Limb (tissue), 2 donors: ENCODE measurements around the gene ENOX1.
"Not testable (repeated sequence)": the region's sequence is repeated elsewhere in the genome, so short reads cannot be mapped to it uniquely, and the experiment has no call there.

Source experiments
- DNase-seq, 2 donors: peaks; one replicate each; pipeline ENCODE4 v3.0.0-alpha.2; 2016; ENCODE audit errors: extremely low spot score in 2 of 2

Gene ENOX1

GRCh38 chr13:43220873-43221595, 565.7 kb downstream of the ENOX1 start:
- no peak for DNase-seq

DNA sequence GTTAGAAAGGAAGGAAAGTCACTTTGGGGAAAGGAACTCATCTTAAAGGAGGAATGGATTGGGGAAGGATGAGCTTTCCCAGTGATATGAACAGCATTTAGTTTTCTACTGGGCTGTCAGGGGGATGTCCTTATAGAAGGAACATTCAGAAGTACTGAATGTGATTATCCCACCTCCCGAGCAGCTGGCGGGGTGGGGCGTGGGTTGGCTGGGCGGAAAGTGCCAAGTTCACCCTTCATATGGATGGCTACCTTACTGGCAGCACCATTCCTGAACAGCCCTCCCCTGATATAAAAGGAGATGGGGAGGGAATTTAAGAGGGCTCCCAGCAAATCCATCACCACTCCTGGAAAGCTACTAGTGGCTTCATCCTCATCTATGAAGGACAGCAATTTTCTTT, 572.6 kb downstream of the ENOX1 start:
- DNase-seq: no peak

GRCh38 chr13:43206838-43207237, 579.9 kb downstream of the ENOX1 start:
- no peak for DNase-seq

- DNase-seq: no peak
Measured at GRCh38 chr13:43205416-43205815, 581.4 kb downstream of the ENOX1 start.

GRCh38 chr13:43204591-43204990, 582.2 kb downstream of the ENOX1 start:
- DNase-seq: no peak

DNA sequence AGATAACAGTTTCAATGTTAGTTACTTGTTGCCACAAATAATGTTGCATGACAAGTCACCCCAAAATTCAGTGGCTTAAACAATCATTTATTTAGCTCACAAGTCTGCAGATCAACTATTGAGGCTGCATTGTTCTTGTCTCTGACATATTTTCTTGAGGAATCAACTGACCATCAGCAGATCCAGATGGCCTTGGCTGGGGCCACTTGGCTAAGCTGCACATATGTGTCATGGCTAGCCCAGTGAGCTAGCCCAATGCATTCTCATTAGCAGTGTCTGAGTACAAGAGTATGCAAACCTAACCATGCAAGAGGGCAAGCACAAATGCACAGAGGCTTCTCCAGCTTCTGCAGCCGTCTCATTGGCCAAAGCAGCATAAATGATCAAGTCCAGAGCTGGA, 583.0 kb downstream of the ENOX1 start:
- no peak for DNase-seq

GRCh38 chr13:43200736-43201135, 586.0 kb downstream of the ENOX1 start:
- no peak for DNase-seq

DNA sequence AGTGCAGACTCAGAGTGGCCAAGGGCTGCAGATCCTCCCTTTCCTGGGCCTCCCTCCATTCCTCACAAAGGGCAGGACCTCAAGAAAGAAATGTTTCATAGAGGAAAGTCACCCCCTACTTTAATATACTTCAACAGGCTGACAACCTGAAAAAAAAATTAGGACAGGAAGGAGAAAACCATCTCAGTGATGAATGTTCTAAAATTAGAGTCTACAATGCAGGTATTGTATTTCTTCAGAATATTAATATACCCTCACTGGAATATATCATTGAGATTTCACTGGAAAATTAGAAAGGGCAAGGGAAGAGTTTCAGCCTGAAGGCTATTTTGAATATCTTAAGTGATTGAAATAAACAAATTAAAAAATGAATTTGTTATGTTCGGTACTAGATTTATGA, 586.5 kb downstream of the ENOX1 start:
- no peak for DNase-seq

DNA sequence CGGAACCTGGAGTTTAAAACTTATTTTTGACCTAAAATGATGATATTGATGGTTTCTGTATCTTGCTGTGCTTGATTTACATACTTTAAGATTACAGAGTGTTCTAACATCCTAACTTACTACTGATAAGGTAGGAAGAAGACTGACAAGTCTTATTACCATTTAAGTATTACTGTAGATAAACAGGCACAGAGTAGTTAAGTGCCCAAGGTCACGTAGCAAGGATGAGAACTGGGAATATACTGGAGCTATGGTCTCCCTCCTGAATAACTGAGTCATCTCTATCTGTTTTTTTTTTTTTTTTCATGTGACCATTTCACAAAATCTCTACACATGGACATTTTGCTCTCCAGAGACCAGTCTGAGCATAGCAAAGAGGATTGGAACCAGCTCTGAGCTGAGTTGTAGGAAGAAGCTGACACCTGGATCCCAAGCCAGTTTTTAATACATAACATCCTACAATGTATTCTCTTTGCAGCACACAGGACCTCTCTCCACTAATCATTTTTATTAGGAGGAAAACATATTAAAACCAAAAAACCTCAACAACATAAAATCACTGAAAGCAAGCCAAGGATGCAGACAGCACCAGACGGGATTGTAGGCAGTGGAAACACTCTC, 589.9 kb downstream of the ENOX1 start:
- DNase-seq: no peak

- peak; percentile 45 to 52 for DNase-seq
Measured at GRCh38 chr13:43196086-43196621, 590.6 kb downstream of the ENOX1 start.

- DNase-seq: no peak
Measured at GRCh38 chr13:43195551-43195950, 591.2 kb downstream of the ENOX1 start.

GRCh38 chr13:43195112-43195511, 591.7 kb downstream of the ENOX1 start:
- no peak for DNase-seq

- no peak for DNase-seq
Measured at GRCh38 chr13:43193789-43194420, 592.9 kb downstream of the ENOX1 start.

- DNase-seq: no peak
Measured at GRCh38 chr13:43191546-43191945, 595.2 kb downstream of the ENOX1 start.

GRCh38 chr13:43185226-43185625, 601.5 kb downstream of the ENOX1 start:
- DNase-seq: no peak

DNA sequence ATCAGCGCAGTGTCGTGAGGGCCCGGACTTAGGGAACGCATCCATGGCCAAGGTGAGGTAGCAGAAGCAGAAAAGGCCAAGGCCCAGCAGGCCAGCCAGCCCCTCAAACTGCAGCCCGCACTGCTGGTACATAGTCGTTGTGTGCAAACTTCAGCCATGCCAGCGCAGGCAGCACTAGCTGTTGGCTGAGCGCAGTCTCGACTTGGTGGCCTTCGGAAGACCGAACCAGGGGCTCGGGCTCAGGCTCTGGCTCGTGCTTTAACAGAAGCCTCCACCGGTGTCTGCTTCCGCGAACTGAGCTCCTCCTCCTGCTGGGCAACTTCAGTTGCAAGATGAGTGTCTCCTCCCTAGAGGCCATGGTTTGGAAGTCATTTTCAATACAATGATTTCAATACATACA, 605.9 kb downstream of the ENOX1 start:
- DNase-seq: no peak

- DNase-seq: no peak
Measured at GRCh38 chr13:43180036-43180660, 606.6 kb downstream of the ENOX1 start.

DNA sequence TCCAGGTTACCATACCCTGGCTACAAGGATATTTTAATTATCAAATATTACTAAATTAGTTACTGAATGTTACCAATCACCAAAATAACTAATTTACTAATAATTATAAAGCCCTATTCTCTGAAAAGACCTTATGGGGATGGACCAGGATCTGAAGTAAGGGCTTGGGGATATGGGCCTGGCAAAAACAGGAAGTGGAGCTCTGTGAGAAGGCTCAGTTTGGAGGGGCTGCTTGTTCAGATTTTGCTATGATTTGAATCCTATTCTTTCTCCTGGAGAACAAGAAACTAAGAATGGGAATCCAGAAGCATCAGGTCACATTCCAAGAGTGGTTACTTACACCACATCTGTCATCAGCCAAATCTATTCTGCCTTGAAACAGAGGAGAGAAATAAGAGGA, 615.3 kb downstream of the ENOX1 start:
- DNase-seq: no peak

DNA sequence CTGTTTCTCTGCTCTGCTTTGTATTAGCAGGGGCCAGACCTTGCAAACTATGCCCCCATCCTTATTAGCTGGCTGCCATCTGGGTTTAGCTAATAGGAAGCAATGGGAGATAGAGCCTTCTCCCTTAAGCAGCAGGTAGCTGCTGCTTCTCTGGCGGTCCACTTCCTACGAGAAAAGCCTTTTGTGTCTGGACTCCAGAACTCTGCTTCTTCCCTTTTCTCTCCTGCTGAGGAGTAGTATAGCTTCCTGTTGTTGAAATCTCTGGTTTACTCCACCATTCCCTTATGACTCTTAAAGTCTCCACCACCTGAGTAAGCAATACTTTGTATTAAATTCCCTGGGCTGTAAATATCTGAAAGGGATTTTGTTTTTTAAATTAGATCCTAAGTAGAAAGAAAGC, 616.3 kb downstream of the ENOX1 start:
- no peak for DNase-seq

GRCh38 chr13:43168434-43168833, 618.3 kb downstream of the ENOX1 start:
- not testable (repeated sequence) for DNase-seq

DNA sequence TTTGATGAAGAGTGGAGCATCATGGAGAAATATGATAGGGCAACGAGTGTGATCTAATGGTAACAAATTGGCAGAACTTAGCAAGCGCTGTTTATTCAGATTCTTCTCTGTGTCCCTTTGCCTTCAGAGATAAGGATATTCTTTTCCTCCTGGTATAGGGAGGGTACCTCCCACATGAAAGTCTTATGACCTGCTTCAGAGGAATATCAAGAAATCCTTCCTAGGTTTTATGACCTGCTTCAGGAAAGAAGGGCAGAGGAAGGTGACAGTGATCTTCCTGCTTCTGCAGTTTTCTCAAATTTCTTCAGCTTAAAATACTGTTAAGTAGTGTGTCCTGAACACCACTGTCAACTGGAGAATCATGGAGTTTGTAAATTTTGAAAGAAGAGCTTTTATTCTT, 619.0 kb downstream of the ENOX1 start:
- no peak for DNase-seq
